AG04449 (cell line): Measurements from ENCODE around the gene FOXN3.

ENCODE experiments used
- CTCF ChIA-PET: fragments of 350-600 bp; formaldehyde crosslinking; extraction: SDS; loops from one replicate; lab custom pipeline; 2021; ENCODE audit warnings: antibody characterized with exemption; lab: Yijun Ruan, JAX
- POLR2A ChIA-PET: fragments of 400-600, 350-600 bp; formaldehyde crosslinking; extraction: SDS; loops from one replicate; lab custom pipeline; 2020; ENCODE audit warnings: antibody characterized with exemption, inconsistent platforms; lab: Yijun Ruan, JAX
- DNase-seq: peaks from one replicate; pipeline ENCODE4 v3.0.0-alpha.2; 2010; ENCODE audit warnings: low read depth, low spot score
- H3K4me3 ChIP-seq: 2 replicates; pipeline ENCODE4 v1.5.1; 2011; ENCODE audit warnings: low read depth, mild to moderate bottlenecking, control low read depth, low read length
- TF ChIP-seq, protein P1 (sequence below): IDR thresholded peaks from one replicate; pipeline ENCODE4 v1.5.1; 2011; ENCODE audit warnings: mild to moderate bottlenecking, moderate library complexity, low read length, control low read depth, inconsistent platforms; ENCODE audit not compliant: insufficient read depth; ENCODE audit errors: missing control alignments

Gene FOXN3

GRCh38 chr14:89444516-89445125 lies 27.6 kb upstream of the FOXN3 start:
- ChIA-PET POLR2A (interaction anchor here (0.5 kb wide), 1 partner anchor 156 kb away, joined by 3 read pairs; no protein-coding TSS in a partner anchor), CTCF (interaction anchor here (1.3 kb wide), 1 partner anchor 16 kb away, joined by 3 read pairs; no protein-coding TSS in a partner anchor)
- TF ChIP-seq, protein P1, sequence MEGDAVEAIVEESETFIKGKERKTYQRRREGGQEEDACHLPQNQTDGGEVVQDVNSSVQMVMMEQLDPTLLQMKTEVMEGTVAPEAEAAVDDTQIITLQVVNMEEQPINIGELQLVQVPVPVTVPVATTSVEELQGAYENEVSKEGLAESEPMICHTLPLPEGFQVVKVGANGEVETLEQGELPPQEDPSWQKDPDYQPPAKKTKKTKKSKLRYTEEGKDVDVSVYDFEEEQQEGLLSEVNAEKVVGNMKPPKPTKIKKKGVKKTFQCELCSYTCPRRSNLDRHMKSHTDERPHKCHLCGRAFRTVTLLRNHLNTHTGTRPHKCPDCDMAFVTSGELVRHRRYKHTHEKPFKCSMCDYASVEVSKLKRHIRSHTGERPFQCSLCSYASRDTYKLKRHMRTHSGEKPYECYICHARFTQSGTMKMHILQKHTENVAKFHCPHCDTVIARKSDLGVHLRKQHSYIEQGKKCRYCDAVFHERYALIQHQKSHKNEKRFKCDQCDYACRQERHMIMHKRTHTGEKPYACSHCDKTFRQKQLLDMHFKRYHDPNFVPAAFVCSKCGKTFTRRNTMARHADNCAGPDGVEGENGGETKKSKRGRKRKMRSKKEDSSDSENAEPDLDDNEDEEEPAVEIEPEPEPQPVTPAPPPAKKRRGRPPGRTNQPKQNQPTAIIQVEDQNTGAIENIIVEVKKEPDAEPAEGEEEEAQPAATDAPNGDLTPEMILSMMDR: no peak
- H3K4me3 ChIP-seq: no peak overlapping the region
- no peak for DNase-seq

DNA sequence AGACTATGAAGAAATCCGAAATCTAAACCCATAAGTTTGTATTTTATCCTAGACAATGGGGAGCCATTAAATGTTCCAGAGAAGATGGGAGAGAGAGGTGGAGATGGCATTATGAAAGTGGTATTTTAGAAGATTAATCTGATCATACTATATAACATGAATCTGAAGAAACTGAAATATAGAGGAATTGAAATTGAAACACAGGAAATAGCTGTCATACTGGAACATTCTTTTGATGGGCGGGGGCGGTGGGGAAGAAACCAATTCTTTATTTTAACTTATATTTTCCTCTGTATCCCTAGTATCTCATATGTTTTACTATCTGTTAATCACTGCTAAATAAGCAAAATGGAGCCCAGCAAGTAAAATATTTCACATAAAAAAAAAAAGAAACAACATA lies 27.0 kb upstream of the FOXN3 start:
- H3K4me3 ChIP-seq: no peak overlapping the region
- no peak for DNase-seq
- TF ChIP-seq, protein P1: no peak
- CTCF ChIA-PET: interaction anchor here (1.3 kb wide), 1 partner anchor 16 kb away, joined by 3 read pairs; no protein-coding TSS in a partner anchor
- POLR2A ChIA-PET: interaction anchor here (0.7 kb wide), 1 partner anchor 385 kb away, joined by 5 read pairs; no protein-coding TSS in a partner anchor

DNA sequence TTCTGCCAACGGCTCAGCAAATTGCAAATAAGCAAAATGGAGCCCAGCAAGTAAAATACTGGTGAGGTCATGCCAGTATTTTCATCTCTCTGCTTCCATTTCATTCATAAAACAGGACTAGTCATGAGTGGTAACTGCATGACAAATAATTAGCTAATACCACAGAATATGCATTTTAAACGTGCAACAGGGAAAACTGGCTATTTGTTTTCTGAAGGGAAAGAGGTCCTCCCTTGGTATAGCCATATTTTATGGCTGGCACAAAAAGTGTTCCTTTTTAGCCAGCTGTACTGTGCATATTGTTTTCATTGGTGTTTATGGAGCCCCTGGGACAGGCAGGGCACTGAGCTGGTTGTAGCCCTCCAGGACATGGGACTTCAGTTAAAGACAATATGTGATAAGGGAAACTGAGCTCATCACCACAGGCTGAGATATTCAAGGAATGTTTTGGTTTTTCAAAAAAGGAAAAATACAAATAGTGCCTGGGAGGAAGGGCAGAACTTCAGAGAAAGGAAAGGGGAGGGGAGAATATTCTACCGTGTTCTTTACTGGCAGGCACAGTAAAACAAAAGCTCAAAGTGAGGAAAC lies 26.1 kb upstream of the FOXN3 start:
- CTCF ChIA-PET: interaction anchor here (0.9 to 2.1 kb wide), 2 partner anchors 13 to 416 kb away, joined by 4 to 6 read pairs; no protein-coding TSS in a partner anchor
- POLR2A ChIA-PET: interaction anchor here (0.7 kb wide), 1 partner anchor 386 kb away, joined by 5 read pairs; no protein-coding TSS in a partner anchor
- DNase-seq: peak; percentile 7
- TF ChIP-seq, protein P1: no peak
- H3K4me3 ChIP-seq: no peak overlapping the region

- POLR2A ChIA-PET: no interaction called here
Measured at GRCh38 chr14:89442280-89442679, 25.2 kb upstream of the FOXN3 start.

GRCh38 chr14:89440986-89441909 lies 24.2 kb upstream of the FOXN3 start:
- no peak overlapping the region for H3K4me3 ChIP-seq
- TF ChIP-seq, protein P1: no peak
- CTCF ChIA-PET: interaction anchor here (2.1 kb wide), 1 partner anchor 414 kb away, joined by 6 read pairs; no protein-coding TSS in a partner anchor
- POLR2A ChIA-PET: no interaction called here
- no peak for DNase-seq

More at GRCh38 chr14:89442280-89442679, 25.2 kb upstream of the FOXN3 start:
- DNase-seq: no peak
- no peak overlapping the region for H3K4me3 ChIP-seq
- CTCF ChIA-PET: interaction anchor here (2.1 kb wide), 1 partner anchor 415 kb away, joined by 6 read pairs; no protein-coding TSS in a partner anchor
- TF ChIP-seq, protein P1: no peak
